A549 (cell line): ENCODE data around the gene DUSP23. TPM values are rescaled to one million over a fixed set of nuclear protein-coding genes. Genes with fewer than 3 reads are reported as not detected.
A peak's percentile ranks its signal among the peaks of the same experiment; 100 is the strongest.

Source experiments
- ATAC-seq, 2 experiments: fragments of 200-7000 bp in 1 of 2; fragments of >200 bp in 1 of 2; cut with Nextera tagmentation in 1 of 2; cut with Tn5 transposase in 1 of 2; 3 replicates each; pipeline versions ENCODE4 v1.8.0 to v1.9.1; 2018 to 2020; ENCODE audit warnings: mild to moderate bottlenecking in 1 of 2, moderate library complexity in 1 of 2
- CTCF ChIA-PET: fragments of 300-600 bp; sonication (Branson Sonifier 250); formaldehyde crosslinking; extraction: SDS; loops from one replicate; lab custom pipeline; 2021; ENCODE audit warnings: antibody characterized with exemption, inconsistent platforms; lab: Yijun Ruan, JAX
- POLR2A ChIA-PET: fragments of 350-600 bp; formaldehyde crosslinking; extraction: SDS; loops from one replicate; lab custom pipeline; 2021; ENCODE audit warnings: antibody characterized with exemption, inconsistent platforms; lab: Yijun Ruan, JAX
- DNase-seq, 2 experiments: peaks; one replicate each; pipeline versions ENCODE4 v3.0.0 to v3.0.0-alpha.2; 2011 to 2016; ENCODE audit warnings: low read depth in 1 of 2, low spot score in 1 of 2
- FAIRE-seq: peaks from 2 replicates; lab custom pipeline; 2011; peaks lifted over from hg19 to GRCh38; lab: Jason Lieb, UNC
- H3K27ac ChIP-seq, 2 experiments: fragments of >200 bp; sonication (Bioruptor Twin); formaldehyde crosslinking; 3 replicates each; pipeline ENCODE4 v1.5.1; 2016 to 2017
- H3K4me1 ChIP-seq: fragments of >200 bp; sonication (Bioruptor Twin); formaldehyde crosslinking; 3 replicates; pipeline ENCODE4 v1.6.1; 2016
- H3K4me2 ChIP-seq: fragments of >200 bp; sonication (Bioruptor Twin); formaldehyde crosslinking; 3 replicates; pipeline ENCODE4 v1.6.1; 2016
- H3K4me3 ChIP-seq: fragments of >200 bp; sonication (Bioruptor Twin); formaldehyde crosslinking; 3 replicates; pipeline ENCODE4 v1.5.1; 2016
- H3K9me3 ChIP-seq: fragments of >200 bp; sonication (Bioruptor Twin); formaldehyde crosslinking; 3 replicates; pipeline ENCODE4 v1.6.1; 2016
- BHLHE40 ChIP-seq: IDR thresholded peaks from 2 replicates; pipeline ENCODE4 v1.6.1; 2012; ENCODE audit warnings: low read depth, low read length, inconsistent platforms
- CBX2 ChIP-seq: fragments of 200-600 bp; sonication (generic); IDR thresholded peaks from 2 replicates; pipeline ENCODE4 v1.6.1; 2016; ENCODE audit warnings: low read depth, mild to moderate bottlenecking, borderline replicate concordance
- CEBPB ChIP-seq, 2 experiments: fragments of >200 bp in 1 of 2; sonication (Bioruptor Twin) in 1 of 2; formaldehyde crosslinking in 1 of 2; IDR thresholded peaks; 2 replicates each; pipeline ENCODE4 v1.6.1; 2012 to 2016
- CHD4 ChIP-seq: fragments of 200-600 bp; sonication (generic); IDR thresholded peaks from 2 replicates; pipeline ENCODE4 v1.6.1; 2016; ENCODE audit warnings: antibody characterized with exemption, mild to moderate bottlenecking, borderline replicate concordance
- EHMT2 ChIP-seq: fragments of 200-600 bp; sonication (generic); IDR thresholded peaks from 2 replicates; pipeline ENCODE4 v1.6.1; 2016; ENCODE audit warnings: antibody characterized with exemption, low read depth, mild to moderate bottlenecking, moderate library complexity
- EP300 ChIP-seq, 2 experiments: fragments of >200 bp; sonication (Bioruptor Twin); formaldehyde crosslinking; IDR thresholded peaks; 2 replicates in 1 of 2; 3 replicates in 1 of 2; pipeline ENCODE4 v1.6.1; 2016 to 2017
- FOSL2 ChIP-seq, 2 experiments: fragments of 450-650 bp in 1 of 2; fragments of >200 bp in 1 of 2; sonication (Bioruptor Twin) in 1 of 2; formaldehyde crosslinking; IDR thresholded peaks; 2 replicates each; pipeline versions ENCODE4 v1.5.0 to v1.6.1; 2016 to 2020; ENCODE audit warnings: mild to moderate bottlenecking in 1 of 2, moderate library complexity in 1 of 2
- GATA3 ChIP-seq: IDR thresholded peaks from 2 replicates; pipeline ENCODE4 v1.6.1; 2012; ENCODE audit warnings: borderline replicate concordance
- HDAC2 ChIP-seq: fragments of 200-600 bp; sonication (generic); IDR thresholded peaks from 2 replicates; pipeline ENCODE4 v1.6.1; 2016
- HMGXB4 ChIP-seq: fragments of 250-450 bp; sonication (Bioruptor Pico); IDR thresholded peaks from 2 replicates; pipeline ENCODE4 v1.5.0; 2021; ENCODE audit warnings: mild to moderate bottlenecking, moderate library complexity, borderline replicate concordance
- HOXA7 ChIP-seq: fragments of 250-450 bp; sonication (Bioruptor Pico); IDR thresholded peaks from 2 replicates; pipeline ENCODE4 v1.5.0; 2020; ENCODE audit warnings: mild to moderate bottlenecking, moderate library complexity
- HOXB5 ChIP-seq: fragments of 250-450 bp; sonication (Bioruptor Pico); IDR thresholded peaks from 2 replicates; pipeline ENCODE4 v1.5.0; 2020; ENCODE audit warnings: mild to moderate bottlenecking, moderate library complexity
- JUN ChIP-seq, 2 experiments: fragments of >200 bp; sonication (Bioruptor Twin); formaldehyde crosslinking; IDR thresholded peaks; 2 replicates in 1 of 2; 3 replicates in 1 of 2; pipeline ENCODE4 v1.6.1; 2016 to 2017
- MAFK ChIP-seq: fragments of 450-650 bp; IDR thresholded peaks from 2 replicates; pipeline ENCODE4 v1.6.1; 2014; ENCODE audit not compliant: partially characterized antibody
- MYC ChIP-seq: IDR thresholded peaks from 2 replicates; pipeline ENCODE4 v1.6.1; 2012; ENCODE audit warnings: mild to moderate bottlenecking, inconsistent platforms, low read length, improper control_type of control experiment, borderline replicate concordance
- NFE2L2 ChIP-seq: fragments of 150-350 bp; conservative IDR thresholded peaks from 2 replicates; pipeline ENCODE4 v1.6.1; 2014; ENCODE audit warnings: low read length
- POLR2AphosphoS2 ChIP-seq: conservative IDR thresholded peaks from 2 replicates; pipeline ENCODE4 v1.6.1; 2012; ENCODE audit warnings: low read length, improper control_type of control experiment, inconsistent platforms
- RAD21 ChIP-seq, 2 experiments: fragments of >200 bp in 1 of 2; sonication (Bioruptor Twin) in 1 of 2; formaldehyde crosslinking in 1 of 2; IDR thresholded peaks in 1 of 2; conservative IDR thresholded peaks in 1 of 2; 2 replicates in 1 of 2; 3 replicates in 1 of 2; pipeline ENCODE4 v1.6.1; 2012 to 2018; ENCODE audit warnings: inconsistent platforms in 1 of 2
- RARB ChIP-seq: fragments of 250-450 bp; sonication (Bioruptor Pico); IDR thresholded peaks from 2 replicates; pipeline ENCODE4 v1.8.0; 2021; ENCODE audit warnings: mild to moderate bottlenecking, moderate library complexity
- RFX5 ChIP-seq: fragments of 450-650 bp; IDR thresholded peaks from 2 replicates; pipeline ENCODE4 v1.7.1; 2014; ENCODE audit warnings: antibody characterized with exemption, mild to moderate bottlenecking, moderate library complexity
- RNF2 ChIP-seq: fragments of 200-600 bp; sonication (generic); IDR thresholded peaks from 2 replicates; pipeline ENCODE4 v1.6.1; 2016; ENCODE audit warnings: low read depth, mild to moderate bottlenecking, antibody characterized with exemption, moderate library complexity, borderline replicate concordance
- TP53 ChIP-seq: fragments of 250-450 bp; sonication (Bioruptor Pico); IDR thresholded peaks from 2 replicates; pipeline ENCODE4 v1.5.0; 2021; ENCODE audit warnings: mild to moderate bottlenecking, moderate library complexity
- ZC3H11A ChIP-seq: fragments of 450-650 bp; IDR thresholded peaks from 2 replicates; pipeline ENCODE4 v1.6.1; 2014; ENCODE audit warnings: antibody characterized with exemption, mild to moderate bottlenecking
- ZFP36 ChIP-seq: fragments of 450-650 bp; IDR thresholded peaks from 2 replicates; pipeline ENCODE4 v1.6.1; 2014; ENCODE audit warnings: borderline replicate concordance; ENCODE audit not compliant: partially characterized antibody
- ZNF302 ChIP-seq: fragments of 250-450 bp; sonication (Bioruptor Pico); IDR thresholded peaks from 2 replicates; pipeline ENCODE4 v1.9.0; 2021; ENCODE audit warnings: inconsistent platforms, mild to moderate bottlenecking, moderate library complexity
- WGBS: methylation state at CpG from one replicate; pipeline ENCODE4 v1.1.6; 2017; ENCODE audit errors: missing lambda C conversion rate; 5-methylcytosine and 5-hydroxymethylcytosine counted together
- polyA minus RNA-seq: library from RNA; depleted of rRNA, polyadenylated mRNA; stranded (reverse); fragments of >200 nt; gene quantifications from 2 replicates; pipeline ENCODE4 v1.2.3, GENCODE V29; 2011; rRNA and poly(A)+ RNA removed
- polyA plus RNA-seq, 4 experiments: library from polyadenylated mRNA; depleted of rRNA in 3 of 4; stranded (reverse); fragments of >200 nt; fragmentation: RNase III in 1 of 4; extraction: RNeasy Plus Mini Kit Qiagen cat#74134 plus additional on column Dnase treatment in 1 of 4; gene quantifications; 2 replicates in 3 of 4; 3 replicates in 1 of 4; pipeline ENCODE4 v1.2.3, GENCODE V29; 2011 to 2017
- TF ChIP-seq, protein P1 (sequence below): fragments of >200 bp; sonication (Bioruptor Twin); formaldehyde crosslinking; IDR thresholded peaks from 3 replicates; pipeline ENCODE4 v1.6.1; 2016
- TF ChIP-seq, protein P2 (sequence below): IDR thresholded peaks from 2 replicates; pipeline ENCODE4 v1.6.1; 2012
- TF ChIP-seq, protein P3 (sequence below): fragments of >200 bp; sonication (Bioruptor Twin); formaldehyde crosslinking; IDR thresholded peaks from 3 replicates; pipeline ENCODE4 v1.5.1; 2016
- TF ChIP-seq, protein P4 (sequence below): fragments of 250-450 bp; sonication (Bioruptor Pico); IDR thresholded peaks from 2 replicates; pipeline ENCODE4 v1.5.0; 2020; ENCODE audit warnings: low read depth, mild to moderate bottlenecking, moderate library complexity
- TF ChIP-seq, protein P5 (sequence below): IDR thresholded peaks from 2 replicates; pipeline ENCODE4 v1.6.1; 2012

DUSP23 gene
- polyA plus RNA-seq (2011; rRNA removed) (32.3 and 35.2 TPM in 2 replicates), polyA plus RNA-seq (2017; fragmentation: RNase III; extraction: RNeasy Plus Mini Kit Qiagen cat#74134 plus additional on column Dnase treatment) (56.7 to 60.1 TPM (median 57.0 TPM) in 3 replicates), polyA minus RNA-seq (10.8 and 11.5 TPM in 2 replicates)
- 101 and 116 TPM in 2 replicates for polyA plus RNA-seq (2012; cell fraction: cytosol; rRNA removed)
- 57.3 and 78.1 TPM in 2 replicates for polyA plus RNA-seq (2012; cell fraction: nucleus; rRNA removed)

DNA sequence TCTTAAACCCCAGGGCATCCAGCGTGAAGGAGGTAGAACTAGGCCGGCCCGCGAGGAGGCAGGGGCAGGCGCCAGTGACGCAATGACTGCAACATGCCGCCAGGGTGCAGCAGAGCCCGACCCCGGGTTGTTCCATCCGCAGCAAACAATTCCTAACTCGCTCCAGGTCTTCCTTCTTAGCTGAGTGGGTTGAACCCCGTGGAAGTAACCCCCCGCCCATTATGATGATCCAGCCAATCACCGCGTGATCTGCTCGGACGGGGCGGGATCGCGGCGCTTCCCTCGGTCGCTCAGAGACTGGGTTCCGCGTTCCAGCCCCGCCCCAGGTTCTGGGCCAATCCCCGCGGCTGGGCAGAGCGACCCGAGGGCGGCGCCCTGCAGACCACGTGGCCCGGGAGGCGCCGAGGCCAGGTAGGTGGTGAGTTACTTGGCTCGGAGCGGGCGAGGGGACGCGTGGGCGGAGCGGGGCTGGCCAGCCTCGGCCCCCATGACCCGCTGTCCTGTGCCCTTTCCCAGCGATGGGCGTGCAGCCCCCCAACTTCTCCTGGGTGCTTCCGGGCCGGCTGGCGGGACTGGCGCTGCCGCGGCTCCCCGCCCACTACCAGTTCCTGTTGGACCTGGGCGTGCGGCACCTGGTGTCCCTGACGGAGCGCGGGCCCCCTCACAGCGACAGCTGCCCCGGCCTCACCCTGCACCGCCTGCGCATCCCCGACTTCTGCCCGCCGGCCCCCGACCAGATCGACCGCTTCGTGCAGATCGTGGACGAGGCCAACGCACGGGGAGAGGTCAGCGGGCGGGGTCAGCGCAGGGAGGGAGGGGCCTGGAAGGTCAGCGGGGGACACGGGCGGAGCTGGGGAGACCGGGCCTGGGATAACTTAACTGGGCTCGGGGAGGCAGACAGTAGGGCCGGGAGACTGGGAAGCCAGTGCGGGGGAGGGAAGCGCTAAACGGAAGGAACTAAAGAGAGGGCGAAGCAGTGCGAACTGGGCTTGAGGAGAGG is at the start of gene DUSP23:
TSS of gene DUSP23 (plus strand) at position 380 of the 1,000 bp plus-strand sequence. CDS start at position 519, 139 bp downstream.
- CTCF ChIA-PET: interaction anchor here (0.6 to 7.3 kb wide), 22 partner anchors 8 to 629 kb away, joined by 3 to 142 read pairs (median 4); no protein-coding TSS in a partner anchor
- peak within 1 kb of the TSS; percentile 64 for H3K4me3 ChIP-seq
- peak within 1 kb of the TSS; percentile 87 for H3K4me2 ChIP-seq
- peak within 1 kb of the TSS; percentile 80 to 89 for H3K27ac ChIP-seq
- FAIRE-seq (peak; percentile 87), ATAC-seq (peak; percentile 96 to 99), DNase-seq (peak; percentile 97 to 98)
- POLR2A ChIA-PET: interaction anchor here (0.6 to 1.5 kb wide), 2 partner anchors 101 to 227 kb away, joined by 3 read pairs; no protein-coding TSS in a partner anchor
- 0 out of 3 replicates have a peak, but pooled peaks cover 3% of the 10 kb centered on the region for H3K9me3 ChIP-seq
- WGBS: 20% methylated on average over 15 of the region's 88 CpGs
- H3K4me1 ChIP-seq: peaks cover 9% of the 10 kb centered on the region; the same call in 2 of the 3 replicates
- TF ChIP-seq ZC3H11A (no peak), EP300 (IDR thresholded peaks at IDR 0.05) (no peak), CHD4 (no peak), RARB (CRISPR knock-in tag) (no peak), HMGXB4 (CRISPR knock-in tag) (no peak), RNF2 (peak; percentile 86; the same call in 1 of the 2 replicates), NFE2L2 (no peak), HOXB5 (no peak), HDAC2 (no peak), JUN (IDR thresholded peaks at IDR 0.05) (peak; percentile 16 to 71; a peak in 3 of 5 replicates), POLR2AphosphoS2 (no peak), RAD21 (conservative IDR thresholded peaks at IDR 0.05 in 1 of 2, IDR thresholded peaks at IDR 0.05 in 1 of 2) (peak; percentile 83 to 90), FOSL2 (IDR thresholded peaks at IDR 0.05) (no peak), FOSL2 (CRISPR knock-in tag; IDR thresholded peaks at IDR 0.05) (peak; percentile 31; the same call in 1 of the 2 replicates), MYC (0 out of 2 replicates have a peak, but pooled peaks have one; percentile 53), EHMT2 (no peak), ZFP36 (no peak), CBX2 (no peak), CEBPB (IDR thresholded peaks at IDR 0.05) (peak; percentile 58 to 92; a peak in 3 of 4 replicates), ZNF302 (CRISPR knock-in tag) (no peak), RFX5 (peak; percentile 56; the same call in 1 of the 2 replicates), GATA3 (no peak; the same call in 1 of the 2 replicates), TP53 (no peak), MAFK (peak; percentile 79), BHLHE40 (no peak), HOXA7 (CRISPR knock-in tag) (no peak)
- TF ChIP-seq, protein P1, sequence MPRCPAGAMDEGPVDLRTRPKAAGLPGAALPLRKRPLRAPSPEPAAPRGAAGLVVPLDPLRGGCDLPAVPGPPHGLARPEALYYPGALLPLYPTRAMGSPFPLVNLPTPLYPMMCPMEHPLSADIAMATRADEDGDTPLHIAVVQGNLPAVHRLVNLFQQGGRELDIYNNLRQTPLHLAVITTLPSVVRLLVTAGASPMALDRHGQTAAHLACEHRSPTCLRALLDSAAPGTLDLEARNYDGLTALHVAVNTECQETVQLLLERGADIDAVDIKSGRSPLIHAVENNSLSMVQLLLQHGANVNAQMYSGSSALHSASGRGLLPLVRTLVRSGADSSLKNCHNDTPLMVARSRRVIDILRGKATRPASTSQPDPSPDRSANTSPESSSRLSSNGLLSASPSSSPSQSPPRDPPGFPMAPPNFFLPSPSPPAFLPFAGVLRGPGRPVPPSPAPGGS: no peak
- TF ChIP-seq, protein P2, sequence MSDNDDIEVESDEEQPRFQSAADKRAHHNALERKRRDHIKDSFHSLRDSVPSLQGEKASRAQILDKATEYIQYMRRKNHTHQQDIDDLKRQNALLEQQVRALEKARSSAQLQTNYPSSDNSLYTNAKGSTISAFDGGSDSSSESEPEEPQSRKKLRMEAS: peak; percentile 99
- TF ChIP-seq, protein P3, sequence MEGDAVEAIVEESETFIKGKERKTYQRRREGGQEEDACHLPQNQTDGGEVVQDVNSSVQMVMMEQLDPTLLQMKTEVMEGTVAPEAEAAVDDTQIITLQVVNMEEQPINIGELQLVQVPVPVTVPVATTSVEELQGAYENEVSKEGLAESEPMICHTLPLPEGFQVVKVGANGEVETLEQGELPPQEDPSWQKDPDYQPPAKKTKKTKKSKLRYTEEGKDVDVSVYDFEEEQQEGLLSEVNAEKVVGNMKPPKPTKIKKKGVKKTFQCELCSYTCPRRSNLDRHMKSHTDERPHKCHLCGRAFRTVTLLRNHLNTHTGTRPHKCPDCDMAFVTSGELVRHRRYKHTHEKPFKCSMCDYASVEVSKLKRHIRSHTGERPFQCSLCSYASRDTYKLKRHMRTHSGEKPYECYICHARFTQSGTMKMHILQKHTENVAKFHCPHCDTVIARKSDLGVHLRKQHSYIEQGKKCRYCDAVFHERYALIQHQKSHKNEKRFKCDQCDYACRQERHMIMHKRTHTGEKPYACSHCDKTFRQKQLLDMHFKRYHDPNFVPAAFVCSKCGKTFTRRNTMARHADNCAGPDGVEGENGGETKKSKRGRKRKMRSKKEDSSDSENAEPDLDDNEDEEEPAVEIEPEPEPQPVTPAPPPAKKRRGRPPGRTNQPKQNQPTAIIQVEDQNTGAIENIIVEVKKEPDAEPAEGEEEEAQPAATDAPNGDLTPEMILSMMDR: peak; percentile 89
- TF ChIP-seq, protein P4, sequence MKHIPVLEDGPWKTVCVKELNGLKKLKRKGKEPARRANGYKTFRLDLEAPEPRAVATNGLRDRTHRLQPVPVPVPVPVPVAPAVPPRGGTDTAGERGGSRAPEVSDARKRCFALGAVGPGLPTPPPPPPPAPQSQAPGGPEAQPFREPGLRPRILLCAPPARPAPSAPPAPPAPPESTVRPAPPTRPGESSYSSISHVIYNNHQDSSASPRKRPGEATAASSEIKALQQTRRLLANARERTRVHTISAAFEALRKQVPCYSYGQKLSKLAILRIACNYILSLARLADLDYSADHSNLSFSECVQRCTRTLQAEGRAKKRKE (CRISPR knock-in tag): no peak
- TF ChIP-seq, protein P5, sequence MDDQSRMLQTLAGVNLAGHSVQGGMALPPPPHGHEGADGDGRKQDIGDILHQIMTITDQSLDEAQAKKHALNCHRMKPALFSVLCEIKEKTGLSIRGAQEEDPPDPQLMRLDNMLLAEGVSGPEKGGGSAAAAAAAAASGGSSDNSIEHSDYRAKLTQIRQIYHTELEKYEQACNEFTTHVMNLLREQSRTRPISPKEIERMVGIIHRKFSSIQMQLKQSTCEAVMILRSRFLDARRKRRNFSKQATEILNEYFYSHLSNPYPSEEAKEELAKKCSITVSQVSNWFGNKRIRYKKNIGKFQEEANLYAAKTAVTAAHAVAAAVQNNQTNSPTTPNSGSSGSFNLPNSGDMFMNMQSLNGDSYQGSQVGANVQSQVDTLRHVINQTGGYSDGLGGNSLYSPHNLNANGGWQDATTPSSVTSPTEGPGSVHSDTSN: no peak
